CD8-positive, alpha-beta memory T cell (primary cell): ENCODE data around the gene RHCE. TPM values are rescaled to one million over a fixed set of nuclear protein-coding genes. Genes with fewer than 3 reads are reported as not detected.
"Not testable (repeated sequence)": the region's sequence is repeated elsewhere in the genome, so short reads cannot be mapped to it uniquely, and the experiment has no call there.

Experiments used
- CTCF ChIA-PET: fragments of 350-600 bp; sonication (Branson Sonifier 250); formaldehyde crosslinking; loops from one replicate; lab custom pipeline; 2021; ENCODE audit warnings: antibody characterized with exemption; lab: Charles Lee
- POLR2A ChIA-PET: fragments of 350-600 bp; sonication (Branson Sonifier 250); formaldehyde crosslinking; loops from one replicate; lab custom pipeline; 2021; ENCODE audit warnings: antibody characterized with exemption; lab: Charles Lee
- DNase-seq, 5 donors: peaks; one replicate each; pipeline versions ENCODE4 v3.0.0 to v3.0.0-alpha.2; 2020 to 2022; ENCODE audit warnings: mixed read lengths in 1 of 5
- H3K27ac ChIP-seq: one replicate; pipeline ENCODE4 v1.7.0; 2013; ENCODE audit warnings: low read depth, mild to moderate bottlenecking, low read length, moderate library complexity
- H3K27me3 ChIP-seq: 2 replicates; pipeline ENCODE4 v1.7.0; 2013; ENCODE audit warnings: low read length, mild to moderate bottlenecking; ENCODE audit not compliant: insufficient read depth, poor library complexity, severe bottlenecking
- H3K36me3 ChIP-seq: 2 replicates; pipeline ENCODE4 v1.7.0; 2013; ENCODE audit warnings: mild to moderate bottlenecking, low read length, moderate library complexity; ENCODE audit not compliant: insufficient read depth
- H3K4me1 ChIP-seq: 2 replicates; pipeline ENCODE4 v1.7.0; 2013; ENCODE audit warnings: mild to moderate bottlenecking, low read length, moderate library complexity; ENCODE audit not compliant: insufficient read depth
- H3K4me3 ChIP-seq: 2 replicates; pipeline ENCODE4 v1.7.0; 2013; ENCODE audit warnings: mild to moderate bottlenecking, low read length
- H3K9me3 ChIP-seq: 2 replicates; pipeline ENCODE4 v1.7.0; 2013; ENCODE audit warnings: mild to moderate bottlenecking, low read length
- H3K27ac Mint-ChIP-seq, 8 donors: one replicate each; pipeline ENCODE4 v1.8.0; 2020 to 2021; ENCODE audit warnings: mixed read lengths in 8 of 8, mild to moderate bottlenecking in 6 of 8, inconsistent platforms in 3 of 8, moderate library complexity in 3 of 8
- H3K27me3 Mint-ChIP-seq, 2 donors: one replicate each; pipeline ENCODE4 v1.8.0; 2020 to 2021; ENCODE audit warnings: mixed read lengths in 2 of 2, mild to moderate bottlenecking in 1 of 2, moderate library complexity in 1 of 2
- H3K36me3 Mint-ChIP-seq, 3 donors: one replicate each; pipeline ENCODE4 v1.8.0; 2020 to 2021; ENCODE audit warnings: mixed read lengths in 3 of 3, inconsistent platforms in 1 of 3, mild to moderate bottlenecking in 1 of 3
- H3K4me1 Mint-ChIP-seq, 3 donors: one replicate each; pipeline ENCODE4 v1.8.0; 2020 to 2021; ENCODE audit warnings: mixed read lengths in 3 of 3, inconsistent platforms in 1 of 3, mild to moderate bottlenecking in 1 of 3
- H3K4me3 Mint-ChIP-seq, 7 donors: one replicate each; pipeline ENCODE4 v1.8.0; 2020 to 2021; ENCODE audit warnings: mixed read lengths in 7 of 7, mild to moderate bottlenecking in 6 of 7, moderate library complexity in 4 of 7, inconsistent platforms in 2 of 7
- H3K9me3 Mint-ChIP-seq, 5 donors: one replicate each; pipeline ENCODE4 v1.8.0; 2020 to 2022; ENCODE audit warnings: mixed read lengths in 5 of 5, mild to moderate bottlenecking in 3 of 5, moderate library complexity in 2 of 5, inconsistent platforms in 1 of 5
- polyA plus RNA-seq: library from polyadenylated mRNA; unstranded; fragments of 300-500 nt; fragmentation: Illumina TruSeq; gene quantifications from one replicate; pipeline ENCODE4 v1.2.3, GENCODE V29; 2021
- total RNA-seq, 2 experiments: library from RNA; stranded (reverse); gene quantifications; one replicate each; pipeline ENCODE4 v1.2.3, GENCODE V29; 2021

RHCE gene
- total and polyA plus RNA-seq, 3 experiments from 2014 or later, result 0.18 to 0.33 (median 0.26) TPM

- Histone ChIP-seq H3K9me3 (no peaks in the 10 kb centered on the region), H3K36me3 (peaks cover 20% of the 10 kb centered on the region), H3K4me1 (no peaks in the 10 kb centered on the region), H3K27me3 (no peaks in the 10 kb centered on the region), H3K4me3 (no peak overlapping the region), H3K27ac (no peak overlapping the region)
- Mint-ChIP-seq H3K36me3 (peaks cover 23 to 75% (median 29%) of the 10 kb centered on the region in 3 donors), H3K9me3 (no peaks in the 10 kb centered on the region), H3K4me1 (peaks cover 0 to 13% (median 5%) of the 10 kb centered on the region in 3 donors), H3K27ac (no peak overlapping the region), H3K4me3 (no peak overlapping the region), H3K27me3 (peaks cover 0 to 1% of the 10 kb centered on the region in 2 donors)
- ChIA-PET CTCF (no interaction called here), POLR2A (no interaction called here)
- no peak for DNase-seq
These were observed 39.4 kb upstream of the RHCE start for GRCh38 chr1:25460020-25460419.

DNA sequence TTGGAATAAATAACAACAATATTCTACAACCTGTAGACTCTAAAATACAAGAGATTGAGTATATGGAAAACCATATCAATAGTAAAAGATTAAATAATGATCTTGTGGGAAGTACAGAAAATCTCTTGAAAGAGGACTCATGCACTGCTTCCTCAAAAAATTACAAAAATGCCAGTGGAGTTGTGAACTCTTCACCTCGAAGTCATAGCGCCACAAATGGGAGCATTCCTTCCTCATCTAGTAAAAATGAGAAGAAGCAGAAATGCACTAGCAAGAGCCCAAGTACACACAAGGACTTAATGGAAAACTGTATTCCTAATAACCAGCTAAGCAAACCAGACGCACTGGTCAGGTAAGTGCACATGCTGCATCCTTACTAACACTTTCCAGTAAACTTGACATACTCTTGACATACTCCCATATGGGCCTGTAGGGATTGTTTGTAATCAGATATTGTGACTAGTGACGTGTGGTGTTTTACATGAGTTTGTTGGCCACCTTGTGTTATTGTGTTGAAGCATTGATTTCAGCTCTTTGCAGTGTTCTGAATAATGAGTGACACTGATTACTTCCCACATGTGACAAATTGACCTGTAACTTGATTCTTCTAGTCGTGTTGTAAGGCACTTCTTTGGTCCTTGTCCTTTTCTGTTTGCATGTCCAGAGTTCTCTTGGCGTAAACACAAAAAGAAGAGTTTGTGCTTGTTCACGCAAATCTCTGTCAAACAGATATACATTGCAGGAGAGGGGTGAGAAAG is 38.1 kb upstream of the RHCE start:
- Mint-ChIP-seq H3K9me3 (no peaks in the 10 kb centered on the region), H3K27ac (peak overlapping the region in 1 of 8 donors; percentile 1), H3K27me3 (peaks cover 0 to 1% of the 10 kb centered on the region in 2 donors), H3K4me1 (peaks cover 0 to 8% (median 5%) of the 10 kb centered on the region in 3 donors), H3K4me3 (no peak overlapping the region), H3K36me3 (peaks cover 23 to 79% (median 29%) of the 10 kb centered on the region in 3 donors)
- POLR2A ChIA-PET, result no interaction called here
- H3K27me3 ChIP-seq, result no peaks in the 10 kb centered on the region
- H3K27ac ChIP-seq, result no peak overlapping the region
- H3K36me3 ChIP-seq, result peaks cover 20% of the 10 kb centered on the region
- H3K4me1 ChIP-seq, result no peaks in the 10 kb centered on the region
- H3K4me3 ChIP-seq, result no peak overlapping the region
- CTCF ChIA-PET, result no interaction called here
- H3K9me3 ChIP-seq, result no peaks in the 10 kb centered on the region
- DNase-seq, result no peak

DNA sequence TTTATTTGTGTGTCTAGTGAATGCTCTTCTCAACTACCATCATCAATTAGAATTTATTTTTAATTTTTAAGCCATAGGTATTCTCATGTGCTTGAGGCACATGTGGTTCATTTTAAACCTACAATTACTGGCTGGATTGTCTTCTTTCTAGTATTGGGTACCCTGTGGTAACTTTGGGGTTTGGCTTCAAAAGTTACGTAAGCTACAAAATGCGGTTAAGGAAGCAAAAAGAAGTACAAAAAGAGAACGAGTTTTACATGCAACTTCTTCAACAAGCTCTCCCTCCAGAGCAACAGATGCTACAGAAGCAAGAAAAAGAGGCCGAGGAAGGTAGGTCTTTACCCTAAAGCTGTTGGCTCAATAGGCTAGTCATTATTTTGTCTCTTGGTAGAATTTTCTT is 35.9 kb upstream of the RHCE start:
- Mint-ChIP-seq H3K9me3 (no peaks in the 10 kb centered on the region), H3K27ac (no peak overlapping the region), H3K27me3 (peaks cover 0 to 1% of the 10 kb centered on the region in 2 donors), H3K4me1 (peaks cover 0 to 7% (median 0%) of the 10 kb centered on the region in 3 donors), H3K36me3 (peaks cover 19 to 68% (median 29%) of the 10 kb centered on the region in 3 donors), H3K4me3 (no peak overlapping the region)
- peak in 1 of 5 donors; percentile 27 for DNase-seq
- no peak overlapping the region for H3K4me3 ChIP-seq
- no peaks in the 10 kb centered on the region for H3K27me3 ChIP-seq
- ChIA-PET POLR2A (interaction anchor here (0.8 kb wide), 1 partner anchor 209 kb away, joined by 3 read pairs; the partner anchor contains the start of gene RSRP1), CTCF (interaction anchor here (0.5 kb wide), 1 partner anchor 683 kb away, joined by 4 read pairs; no protein-coding TSS in a partner anchor)
- no peaks in the 10 kb centered on the region for H3K9me3 ChIP-seq
- peaks cover 20% of the 10 kb centered on the region for H3K36me3 ChIP-seq
- no peaks in the 10 kb centered on the region for H3K4me1 ChIP-seq
- H3K27ac ChIP-seq, result no peak overlapping the region

DNA sequence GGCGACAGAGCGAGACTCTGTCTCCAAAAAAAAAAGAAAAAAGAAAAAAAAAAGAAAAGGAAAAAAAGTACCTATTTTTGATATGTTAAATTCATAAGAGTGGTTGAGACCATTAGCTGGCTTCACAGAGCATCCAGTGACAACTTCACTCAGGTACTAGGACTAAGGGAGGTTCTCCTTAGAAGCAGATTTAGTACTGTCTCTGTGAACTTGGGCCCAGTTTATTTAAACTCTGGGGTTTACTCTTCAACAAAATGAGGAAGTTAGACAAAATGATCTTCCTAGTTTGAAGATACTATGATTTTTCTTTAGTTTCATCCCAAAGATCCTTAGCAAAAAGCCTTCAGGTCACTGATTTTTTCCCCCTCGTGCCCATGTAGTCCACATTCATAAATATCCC is 31.3 kb upstream of the RHCE start:
- peaks cover 3 to 14% (median 4%) of the 10 kb centered on the region in 3 donors for H3K4me1 Mint-ChIP-seq
- H3K27me3 ChIP-seq, result no peaks in the 10 kb centered on the region
- H3K36me3 Mint-ChIP-seq, result peaks cover 4 to 59% (median 13%) of the 10 kb centered on the region in 3 donors
- ChIA-PET POLR2A (no interaction called here), CTCF (no interaction called here)
- no peaks in the 10 kb centered on the region for H3K9me3 ChIP-seq
- H3K36me3 ChIP-seq, result peaks cover 11% of the 10 kb centered on the region
- H3K27me3 Mint-ChIP-seq, result no peaks in the 10 kb centered on the region
- H3K4me3 ChIP-seq, result no peak overlapping the region
- H3K4me3 Mint-ChIP-seq, result no peak overlapping the region
- no peaks in the 10 kb centered on the region for H3K4me1 ChIP-seq
- H3K27ac Mint-ChIP-seq, result peak overlapping the region in 1 of 8 donors; percentile 27
- no peak for DNase-seq
- H3K9me3 Mint-ChIP-seq, result no peaks in the 10 kb centered on the region
- H3K27ac ChIP-seq, result no peak overlapping the region

GRCh38 chr1:25450891-25451290 is 30.3 kb upstream of the RHCE start:
- Histone ChIP-seq H3K27me3 (no peaks in the 10 kb centered on the region), H3K9me3 (no peaks in the 10 kb centered on the region), H3K4me3 (no peak overlapping the region), H3K4me1 (no peaks in the 10 kb centered on the region), H3K27ac (no peak overlapping the region), H3K36me3 (peaks cover 13% of the 10 kb centered on the region)
- Mint-ChIP-seq H3K27ac (no peak overlapping the region), H3K27me3 (no peaks in the 10 kb centered on the region), H3K36me3 (peaks cover 0 to 57% (median 13%) of the 10 kb centered on the region in 3 donors), H3K4me1 (peaks cover 9 to 23% (median 11%) of the 10 kb centered on the region in 3 donors), H3K9me3 (no peaks in the 10 kb centered on the region), H3K4me3 (no peak overlapping the region)
- DNase-seq, result no peak
- ChIA-PET CTCF (interaction anchor here (1.5 kb wide), 2 partner anchors 37 to 68 kb away, joined by 3 to 4 read pairs; no protein-coding TSS in a partner anchor), POLR2A (interaction anchor here (0.5 kb wide), 2 partner anchors 11 to 210 kb away, joined by 4 read pairs; no protein-coding TSS in a partner anchor)

DNA sequence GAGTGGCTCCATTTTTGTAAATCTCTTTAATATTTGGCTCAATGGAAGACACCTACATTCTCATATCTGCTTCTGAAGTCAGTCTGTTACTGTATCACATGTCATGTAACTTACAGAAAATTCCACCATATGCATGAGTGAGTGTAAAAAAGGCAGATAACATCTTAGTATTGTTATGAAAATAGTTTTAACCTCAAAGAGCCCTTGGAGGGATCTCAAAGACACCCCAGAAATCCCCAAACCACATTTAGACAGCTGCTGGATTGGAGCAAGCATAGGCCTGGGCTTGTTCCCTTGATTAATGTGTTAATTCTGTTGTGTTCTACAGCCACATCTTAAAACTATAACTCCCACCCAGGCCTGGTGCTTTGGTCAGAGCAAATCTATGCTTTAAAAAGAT is 26.9 kb upstream of the RHCE start:
- Histone ChIP-seq H3K27ac (no peak overlapping the region), H3K4me3 (no peak overlapping the region), H3K27me3 (no peaks in the 10 kb centered on the region), H3K9me3 (no peaks in the 10 kb centered on the region), H3K36me3 (peaks cover 9% of the 10 kb centered on the region), H3K4me1 (no peaks in the 10 kb centered on the region)
- Mint-ChIP-seq H3K9me3 (no peaks in the 10 kb centered on the region), H3K27ac (peak overlapping the region in 1 of 8 donors; percentile 55), H3K27me3 (no peaks in the 10 kb centered on the region), H3K36me3 (peaks cover 0 to 44% (median 11%) of the 10 kb centered on the region in 3 donors), H3K4me1 (peaks cover 16 to 31% (median 30%) of the 10 kb centered on the region in 3 donors), H3K4me3 (no peak overlapping the region)
- POLR2A ChIA-PET, result no interaction called here
- DNase-seq, result no peak
- CTCF ChIA-PET, result no interaction called here

DNA sequence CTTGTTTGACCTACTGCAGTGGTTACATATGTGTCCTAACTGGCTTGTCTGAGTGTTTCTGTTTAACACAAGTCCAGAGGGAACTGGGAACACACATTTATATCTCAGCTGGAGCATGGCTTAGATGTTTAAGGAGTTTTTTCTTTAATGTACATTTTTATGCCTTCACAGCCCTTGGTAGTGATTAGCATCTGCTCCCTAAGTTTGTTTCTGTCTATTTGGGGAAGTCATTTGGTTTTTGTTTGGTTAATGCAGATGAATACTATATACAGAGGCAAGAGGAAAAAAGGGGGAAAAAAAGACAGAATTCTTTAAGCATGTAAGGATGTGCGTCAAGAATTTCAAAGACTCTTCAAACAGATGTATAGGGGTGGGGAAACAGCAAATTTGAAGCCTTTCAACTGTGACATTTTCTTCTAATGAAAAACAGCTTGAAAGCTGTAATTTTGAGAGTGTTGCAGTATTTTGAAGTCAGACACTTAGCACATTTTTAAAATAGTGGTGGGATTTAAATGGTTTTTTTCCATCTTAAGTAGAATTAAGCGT is 25.4 kb upstream of the RHCE start:
- ChIA-PET POLR2A (interaction anchor here (0.6 kb wide), 1 partner anchor 230 kb away, joined by 3 read pairs; no protein-coding TSS in a partner anchor), CTCF (no interaction called here)
- H3K4me1 Mint-ChIP-seq, result peaks cover 26 to 44% (median 42%) of the 10 kb centered on the region in 3 donors
- H3K9me3 Mint-ChIP-seq, result no peaks in the 10 kb centered on the region
- Histone ChIP-seq H3K4me1 (no peaks in the 10 kb centered on the region), H3K27me3 (no peaks in the 10 kb centered on the region), H3K4me3 (no peak overlapping the region), H3K27ac (no peak overlapping the region), H3K36me3 (peaks cover 9% of the 10 kb centered on the region), H3K9me3 (no peaks in the 10 kb centered on the region)
- no peaks in the 10 kb centered on the region for H3K27me3 Mint-ChIP-seq
- H3K27ac Mint-ChIP-seq, result peak overlapping the region in 2 of 8 donors; percentile 12 to 40
- H3K4me3 Mint-ChIP-seq, result no peak overlapping the region
- DNase-seq, result no peak
- H3K36me3 Mint-ChIP-seq, result peaks cover 0 to 39% (median 8%) of the 10 kb centered on the region in 3 donors

- H3K36me3 ChIP-seq, H3K27me3 ChIP-seq, H3K4me3 Mint-ChIP-seq, H3K27me3 Mint-ChIP-seq, H3K27ac Mint-ChIP-seq, H3K4me1 ChIP-seq, H3K9me3 ChIP-seq, DNase-seq, H3K4me3 ChIP-seq, H3K27ac ChIP-seq, CTCF ChIA-PET, H3K9me3 Mint-ChIP-seq: not testable (repeated sequence)
- POLR2A ChIA-PET, result interaction anchor here (0.6 kb wide), 1 partner anchor 917 kb away, joined by 3 read pairs; no protein-coding TSS in a partner anchor
- H3K36me3 Mint-ChIP-seq, result peaks cover 0 to 31% (median 6%) of the 10 kb centered on the region in 3 donors
- H3K4me1 Mint-ChIP-seq, result peaks cover 28 to 50% (median 45%) of the 10 kb centered on the region in 3 donors
These were observed 24.0 kb upstream of the RHCE start for GRCh38 chr1:25444604-25445003.
